Chondrocyte (in vitro differentiated cells): Measurements from ENCODE around the gene PRIM1. TPM values are rescaled to one million over a fixed set of nuclear protein-coding genes. Genes with fewer than 3 reads are reported as not detected.

ENCODE experiments used
- DNase-seq: peaks from one replicate; pipeline ENCODE4 v3.0.0; 2021; ENCODE audit warnings: mixed read lengths, low spot score
- H3K27ac Mint-ChIP-seq: one replicate; pipeline ENCODE4 v1.8.0; 2021; ENCODE audit warnings: mild to moderate bottlenecking, moderate library complexity, mixed read lengths; ENCODE audit not compliant: unreplicated experiment
- H3K27me3 Mint-ChIP-seq: 2 replicates; pipeline ENCODE4 v1.8.0; 2021; ENCODE audit warnings: low read depth, mixed read lengths
- H3K36me3 Mint-ChIP-seq: 2 replicates; pipeline ENCODE4 v1.8.0; 2021; ENCODE audit warnings: low read depth, mixed read lengths
- H3K4me1 Mint-ChIP-seq: 2 replicates; pipeline ENCODE4 v1.8.0; 2021; ENCODE audit warnings: low read depth, mild to moderate bottlenecking, mixed read lengths
- H3K4me3 Mint-ChIP-seq: one replicate; pipeline ENCODE4 v1.8.0; 2021; ENCODE audit warnings: mild to moderate bottlenecking, moderate library complexity, mixed read lengths; ENCODE audit not compliant: unreplicated experiment
- H3K9me3 Mint-ChIP-seq: 2 replicates; pipeline ENCODE4 v1.8.0; 2021; ENCODE audit warnings: low read depth, mixed read lengths
- CTCF ChIP-seq: fragments of 200-600 bp; sonication (generic); IDR thresholded peaks from 2 replicates; pipeline ENCODE4 v1.5.0; 2021; ENCODE audit warnings: antibody characterized with exemption, mild to moderate bottlenecking, moderate library complexity
- total RNA-seq: library from RNA; stranded (reverse); gene quantifications from 3 replicates; pipeline ENCODE4 v1.2.1, GENCODE V29; 2021

The PRIM1 gene
- total RNA-seq, 1 donor from 2014 or later = 3.5 TPM

- Mint-ChIP-seq H3K36me3 (peaks cover 2% of the 10 kb centered on the region), H3K4me3 (peak overlapping the region; percentile 91), H3K27me3 (no peaks in the 10 kb centered on the region), H3K27ac (peak overlapping the region; percentile 99), H3K4me1 (peaks cover 36% of the 10 kb centered on the region), H3K9me3 (no peaks in the 10 kb centered on the region)
- no peak for DNase-seq
- no peak for TF ChIP-seq CTCF
Observed at GRCh38 chr12:56688846-56689109, 63.3 kb downstream of the PRIM1 start.

GRCh38 chr12:56688129-56688845, 63.8 kb downstream of the PRIM1 start, which contains the start of gene PTGES3:
Gene PTGES3 (minus strand): TSS chr12:56688284. CDS start chr12:56687999, 285 bp downstream.
- peak; percentile 98 for DNase-seq
- H3K27me3 Mint-ChIP-seq = no peaks in the 10 kb centered on the region
- TF ChIP-seq CTCF = no peak
- no peaks in the 10 kb centered on the region for H3K9me3 Mint-ChIP-seq
- peaks cover 36% of the 10 kb centered on the region for H3K4me1 Mint-ChIP-seq
- peaks cover 2% of the 10 kb centered on the region for H3K36me3 Mint-ChIP-seq
- H3K4me3 Mint-ChIP-seq = peak within 1 kb of the TSS; percentile 91
- H3K27ac Mint-ChIP-seq = peak within 1 kb of the TSS; percentile 99

GRCh38 chr12:56687223-56688128, 64.6 kb downstream of the PRIM1 start:
- Mint-ChIP-seq H3K4me1 (peaks cover 36% of the 10 kb centered on the region), H3K4me3 (peak overlapping the region; percentile 91), H3K9me3 (no peaks in the 10 kb centered on the region), H3K36me3 (peaks cover 2% of the 10 kb centered on the region), H3K27ac (peak overlapping the region; percentile 99), H3K27me3 (no peaks in the 10 kb centered on the region)
- DNase-seq = peak; percentile 90
- TF ChIP-seq CTCF = no peak

GRCh38 chr12:56684745-56685359, 67.3 kb downstream of the PRIM1 start:
- peak; percentile 6 for DNase-seq
- Mint-ChIP-seq H3K27ac (peak overlapping the region; percentile 99), H3K36me3 (peaks cover 4% of the 10 kb centered on the region), H3K27me3 (no peaks in the 10 kb centered on the region), H3K4me3 (peak overlapping the region; percentile 91), H3K9me3 (no peaks in the 10 kb centered on the region), H3K4me1 (peaks cover 42% of the 10 kb centered on the region)
- no peak for TF ChIP-seq CTCF

- Mint-ChIP-seq H3K27ac (peak overlapping the region; percentile 5), H3K4me1 (peaks cover 32% of the 10 kb centered on the region), H3K9me3 (no peaks in the 10 kb centered on the region), H3K4me3 (no peak overlapping the region), H3K27me3 (no peaks in the 10 kb centered on the region), H3K36me3 (peaks cover 4% of the 10 kb centered on the region)
- peak; percentile 26 for DNase-seq
- TF ChIP-seq CTCF = no peak
Observed at GRCh38 chr12:56682323-56682722, 69.8 kb downstream of the PRIM1 start.
